Measurements from ENCODE around the gene NOMO2.
"Not testable (repeated sequence)": the region's sequence is repeated elsewhere in the genome, so short reads cannot be mapped to it uniquely, and the experiment has no call there.

NOMO2 gene

GRCh38 chr16:18561727-18562314, at the start of gene NOMO2:
Gene NOMO2, minus strand, starts transcription at chr16:18562097. Its CDS starts 57 bp downstream, at chr16:18562040.
- H3K9me3 ChIP-seq (ENCODE audit: insufficient read depth, low read length); H3K36me3 ChIP-seq (replicated peaks; ENCODE audit: low read depth, low read length); H3K27ac ChIP-seq (ENCODE audit: low read length); H4K20me1 ChIP-seq (ENCODE audit: insufficient read depth, low read length); H3K4me1 ChIP-seq (ENCODE audit: low read length); H3K27me3 ChIP-seq (ENCODE audit: low read depth, low read length); H2AFZ ChIP-seq (ENCODE audit: low read depth, low read length): not testable (repeated sequence)
- Histone ChIP-seq H3K79me2 (ENCODE audit: low read length) (peaks cover 26% of the 10 kb centered on the region), H3K4me3 (ENCODE audit: low read length) (peak within 1 kb of the TSS; percentile 73), H3K9ac (ENCODE audit: low read length) (peak within 1 kb of the TSS; percentile 47), H3K4me2 (ENCODE audit: low read length) (0 out of 2 replicates have a peak within 1 kb of the TSS, but pooled peaks have one; percentile 30)

DNA sequence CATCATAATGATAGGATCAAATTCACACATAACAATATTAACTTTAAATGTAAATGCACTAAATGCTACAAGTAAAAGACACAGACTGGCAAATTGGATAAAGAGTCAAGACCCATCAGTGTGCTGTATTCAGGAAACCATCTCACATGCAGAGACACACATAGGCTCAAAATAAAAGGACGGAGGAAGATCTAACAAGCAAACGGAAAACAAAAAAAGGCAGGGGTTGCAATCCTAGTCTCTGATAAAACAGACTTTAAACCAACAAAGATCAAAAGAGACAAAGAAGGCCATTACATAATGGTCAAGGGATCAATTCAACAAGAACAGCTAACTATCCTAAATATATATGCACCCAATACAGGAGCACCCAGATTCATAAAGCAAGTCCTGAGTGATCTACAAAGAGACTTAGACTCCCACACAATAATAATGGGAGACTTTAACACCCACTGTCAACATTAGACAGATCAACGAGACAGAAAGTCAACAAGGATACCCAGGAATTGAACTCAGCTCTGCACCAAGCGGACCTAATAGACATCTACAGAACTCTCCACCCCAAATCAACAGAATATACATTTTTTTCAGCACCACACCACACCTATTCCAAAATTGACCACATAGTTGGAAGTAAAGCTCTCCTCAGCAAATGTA, 48.4 kb upstream of the NOMO2 start:
- H3K27me3 ChIP-seq (ENCODE audit: low read depth, low read length); H3K4me1 ChIP-seq (ENCODE audit: low read length); H3K27ac ChIP-seq (ENCODE audit: low read length); H3K36me3 ChIP-seq (replicated peaks; ENCODE audit: low read depth, low read length); H4K20me1 ChIP-seq (ENCODE audit: insufficient read depth, low read length); H3K9me3 ChIP-seq (ENCODE audit: insufficient read depth, low read length); H3K9ac ChIP-seq (ENCODE audit: low read length); H3K4me2 ChIP-seq (ENCODE audit: low read length); H3K79me2 ChIP-seq (ENCODE audit: low read length); H2AFZ ChIP-seq (ENCODE audit: low read depth, low read length); H3K4me3 ChIP-seq (ENCODE audit: low read length): not testable (repeated sequence)

DNA sequence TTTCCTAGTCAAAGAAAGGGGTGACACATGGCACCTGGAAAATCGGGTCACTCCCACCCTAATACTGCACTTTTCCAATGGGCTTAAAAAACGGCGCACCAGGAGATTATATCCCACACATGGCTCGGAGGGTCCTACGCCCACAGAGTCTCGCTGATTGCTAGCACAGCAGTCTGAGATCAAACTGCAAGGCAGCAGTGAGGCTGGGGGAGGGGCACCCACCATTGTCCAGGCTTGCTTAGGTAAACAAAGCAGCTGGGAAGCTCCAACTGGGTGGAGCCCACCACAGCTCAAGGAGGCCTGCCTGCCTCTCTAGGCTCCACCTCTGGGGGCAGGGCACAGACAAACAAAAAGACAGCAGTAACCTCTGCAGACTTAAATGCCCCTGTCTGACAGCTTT, 46.4 kb upstream of the NOMO2 start:
- H4K20me1 ChIP-seq (ENCODE audit: insufficient read depth, low read length); H3K9me3 ChIP-seq (ENCODE audit: insufficient read depth, low read length); H3K36me3 ChIP-seq (replicated peaks; ENCODE audit: low read depth, low read length); H3K27me3 ChIP-seq (ENCODE audit: low read depth, low read length); H3K79me2 ChIP-seq (ENCODE audit: low read length); H3K4me1 ChIP-seq (ENCODE audit: low read length); H3K27ac ChIP-seq (ENCODE audit: low read length); H3K4me2 ChIP-seq (ENCODE audit: low read length); H2AFZ ChIP-seq (ENCODE audit: low read depth, low read length); H3K4me3 ChIP-seq (ENCODE audit: low read length); H3K9ac ChIP-seq (ENCODE audit: low read length): not testable (repeated sequence)

- H3K4me1 ChIP-seq (ENCODE audit: low read length) = not testable (repeated sequence)
Observed at GRCh38 chr16:18603572-18604246, 41.8 kb upstream of the NOMO2 start.

DNA sequence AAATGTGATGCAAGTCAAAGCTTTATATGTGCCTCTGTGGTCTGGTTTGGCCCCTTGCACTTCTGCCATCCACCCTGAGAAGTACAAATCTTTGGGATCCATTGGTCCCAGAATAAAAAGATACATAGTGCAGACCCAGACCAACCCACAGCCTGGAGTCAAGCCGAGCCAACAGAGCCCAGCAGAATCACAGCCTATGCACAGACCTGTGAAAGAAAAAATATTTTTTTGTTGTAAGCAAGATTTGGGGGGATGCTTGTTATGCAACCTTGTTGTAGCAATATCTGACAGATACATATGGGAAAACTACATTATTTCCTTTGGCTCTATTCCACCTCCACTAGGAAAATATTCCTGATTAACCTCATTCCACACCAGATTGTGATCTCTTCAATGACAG, 36.7 kb upstream of the NOMO2 start:
- H3K4me1 ChIP-seq (ENCODE audit: low read length) = peaks cover 16% of the 10 kb centered on the region
- H3K9me3 ChIP-seq (ENCODE audit: insufficient read depth, low read length); H3K79me2 ChIP-seq (ENCODE audit: low read length); H3K27me3 ChIP-seq (ENCODE audit: low read depth, low read length); H3K9ac ChIP-seq (ENCODE audit: low read length); H3K4me2 ChIP-seq (ENCODE audit: low read length); H3K36me3 ChIP-seq (replicated peaks; ENCODE audit: low read depth, low read length); H3K27ac ChIP-seq (ENCODE audit: low read length); H2AFZ ChIP-seq (ENCODE audit: low read depth, low read length); H3K4me3 ChIP-seq (ENCODE audit: low read length); H4K20me1 ChIP-seq (ENCODE audit: insufficient read depth, low read length): not testable (repeated sequence)

More at GRCh38 chr16:18603572-18604246, 41.8 kb upstream of the NOMO2 start:
- not testable (repeated sequence) for H3K9ac ChIP-seq (ENCODE audit: low read length); H3K27ac ChIP-seq (ENCODE audit: low read length); H3K79me2 ChIP-seq (ENCODE audit: low read length); H2AFZ ChIP-seq (ENCODE audit: low read depth, low read length); H3K9me3 ChIP-seq (ENCODE audit: insufficient read depth, low read length); H3K27me3 ChIP-seq (ENCODE audit: low read depth, low read length); H4K20me1 ChIP-seq (ENCODE audit: insufficient read depth, low read length); H3K4me2 ChIP-seq (ENCODE audit: low read length); H3K36me3 ChIP-seq (replicated peaks; ENCODE audit: low read depth, low read length); H3K4me3 ChIP-seq (ENCODE audit: low read length)

GRCh38 chr16:18597734-18598133, 35.8 kb upstream of the NOMO2 start:
- not testable (repeated sequence) for H3K9me3 ChIP-seq (ENCODE audit: insufficient read depth, low read length); H2AFZ ChIP-seq (ENCODE audit: low read depth, low read length); H3K4me3 ChIP-seq (ENCODE audit: low read length); H4K20me1 ChIP-seq (ENCODE audit: insufficient read depth, low read length); H3K4me2 ChIP-seq (ENCODE audit: low read length); H3K79me2 ChIP-seq (ENCODE audit: low read length); H3K27me3 ChIP-seq (ENCODE audit: low read depth, low read length); H3K9ac ChIP-seq (ENCODE audit: low read length); H3K27ac ChIP-seq (ENCODE audit: low read length); H3K36me3 ChIP-seq (replicated peaks; ENCODE audit: low read depth, low read length)
- H3K4me1 ChIP-seq (ENCODE audit: low read length) = peaks cover 25% of the 10 kb centered on the region

DNA sequence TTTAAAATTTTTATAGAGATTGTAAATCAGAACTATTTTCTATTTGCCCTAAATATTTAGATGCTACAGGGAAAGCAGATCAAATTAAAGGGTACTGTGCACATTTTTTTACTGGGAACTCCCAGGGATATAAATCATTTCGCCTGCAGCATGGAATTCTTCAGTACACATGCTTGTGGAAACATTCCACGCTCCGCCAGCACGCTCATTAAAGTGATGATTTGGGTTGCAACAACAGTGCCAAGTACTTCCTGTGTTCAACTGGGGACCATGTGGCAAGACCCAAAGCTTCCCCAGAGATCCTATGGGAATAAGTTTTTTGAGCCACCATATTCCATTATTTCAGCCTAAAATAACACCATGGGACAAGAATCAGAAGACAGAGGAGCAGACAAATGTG, 35.4 kb upstream of the NOMO2 start:
- H3K4me3 ChIP-seq (ENCODE audit: low read length); H3K27me3 ChIP-seq (ENCODE audit: low read depth, low read length); H3K9me3 ChIP-seq (ENCODE audit: insufficient read depth, low read length); H4K20me1 ChIP-seq (ENCODE audit: insufficient read depth, low read length); H2AFZ ChIP-seq (ENCODE audit: low read depth, low read length); H3K79me2 ChIP-seq (ENCODE audit: low read length); H3K9ac ChIP-seq (ENCODE audit: low read length); H3K27ac ChIP-seq (ENCODE audit: low read length); H3K36me3 ChIP-seq (replicated peaks; ENCODE audit: low read depth, low read length); H3K4me2 ChIP-seq (ENCODE audit: low read length): not testable (repeated sequence)
- peaks cover 28% of the 10 kb centered on the region for H3K4me1 ChIP-seq (ENCODE audit: low read length)

GRCh38 chr16:18595796-18596195, 33.9 kb upstream of the NOMO2 start:
- H3K4me1 ChIP-seq (ENCODE audit: low read length) = peaks cover 28% of the 10 kb centered on the region
- not testable (repeated sequence) for H3K9me3 ChIP-seq (ENCODE audit: insufficient read depth, low read length); H3K27ac ChIP-seq (ENCODE audit: low read length); H3K79me2 ChIP-seq (ENCODE audit: low read length); H3K9ac ChIP-seq (ENCODE audit: low read length); H3K4me2 ChIP-seq (ENCODE audit: low read length); H3K36me3 ChIP-seq (replicated peaks; ENCODE audit: low read depth, low read length); H3K4me3 ChIP-seq (ENCODE audit: low read length); H2AFZ ChIP-seq (ENCODE audit: low read depth, low read length); H4K20me1 ChIP-seq (ENCODE audit: insufficient read depth, low read length); H3K27me3 ChIP-seq (ENCODE audit: low read depth, low read length)

- not testable (repeated sequence) for H3K9ac ChIP-seq (ENCODE audit: low read length); H3K27ac ChIP-seq (ENCODE audit: low read length); H2AFZ ChIP-seq (ENCODE audit: low read depth, low read length); H3K9me3 ChIP-seq (ENCODE audit: insufficient read depth, low read length); H3K79me2 ChIP-seq (ENCODE audit: low read length); H3K27me3 ChIP-seq (ENCODE audit: low read depth, low read length); H4K20me1 ChIP-seq (ENCODE audit: insufficient read depth, low read length); H3K36me3 ChIP-seq (replicated peaks; ENCODE audit: low read depth, low read length); H3K4me3 ChIP-seq (ENCODE audit: low read length)
- Histone ChIP-seq H3K4me2 (ENCODE audit: low read length) (peak overlapping the region; percentile 55), H3K4me1 (ENCODE audit: low read length) (peaks cover 28% of the 10 kb centered on the region)
Observed at GRCh38 chr16:18594880-18595279, 33.0 kb upstream of the NOMO2 start.

Data from OCI-LY3 (cell line).